ENCODE data around the gene FEM1A. TPM values are rescaled to one million over a fixed set of nuclear protein-coding genes. Genes with fewer than 3 reads are reported as not detected.
"Not testable (repeated sequence)": the region's sequence is repeated elsewhere in the genome, so short reads cannot be mapped to it uniquely, and the experiment has no call there.

FEM1A gene
- total and polyA plus RNA-seq, 8 donors = 1.7 to 14.2 (median 2.2) TPM

DNA sequence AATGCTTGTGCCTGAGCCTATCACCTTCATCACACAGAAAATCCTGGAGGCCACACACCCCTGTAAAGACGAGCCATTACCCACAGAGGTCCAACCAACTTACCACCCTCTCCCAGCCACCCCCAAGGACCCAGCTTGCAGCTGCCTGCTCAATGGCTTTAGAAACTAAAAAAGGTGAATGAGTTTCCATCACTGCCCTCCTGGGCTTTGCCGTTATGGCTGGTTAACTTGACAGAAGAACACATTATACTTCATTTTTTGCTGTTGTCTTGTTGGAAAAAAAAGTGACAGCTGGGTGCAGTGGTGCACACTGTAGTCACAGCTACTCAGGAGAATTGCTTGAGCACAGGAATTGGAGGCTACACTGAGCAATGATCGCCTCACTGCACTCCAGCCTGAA, 17.4 kb upstream of the FEM1A start:
- DNase-seq (no peak), ATAC-seq (no peak)
- H3K27me3 ChIP-seq = peaks cover 0 to 14% of the 10 kb centered on the region in 2 donors
- H3K27ac ChIP-seq = no peak overlapping the region
- H3K4me3 ChIP-seq = no peak overlapping the region
- intact Hi-C loops (cut with DNase I) = no loop called here
- H3K4me1 ChIP-seq = no peaks in the 10 kb centered on the region
- no peaks in the 10 kb centered on the region for H3K36me3 ChIP-seq
- no peaks in the 10 kb centered on the region for H3K9me3 ChIP-seq
- TF ChIP-seq, protein P1, sequence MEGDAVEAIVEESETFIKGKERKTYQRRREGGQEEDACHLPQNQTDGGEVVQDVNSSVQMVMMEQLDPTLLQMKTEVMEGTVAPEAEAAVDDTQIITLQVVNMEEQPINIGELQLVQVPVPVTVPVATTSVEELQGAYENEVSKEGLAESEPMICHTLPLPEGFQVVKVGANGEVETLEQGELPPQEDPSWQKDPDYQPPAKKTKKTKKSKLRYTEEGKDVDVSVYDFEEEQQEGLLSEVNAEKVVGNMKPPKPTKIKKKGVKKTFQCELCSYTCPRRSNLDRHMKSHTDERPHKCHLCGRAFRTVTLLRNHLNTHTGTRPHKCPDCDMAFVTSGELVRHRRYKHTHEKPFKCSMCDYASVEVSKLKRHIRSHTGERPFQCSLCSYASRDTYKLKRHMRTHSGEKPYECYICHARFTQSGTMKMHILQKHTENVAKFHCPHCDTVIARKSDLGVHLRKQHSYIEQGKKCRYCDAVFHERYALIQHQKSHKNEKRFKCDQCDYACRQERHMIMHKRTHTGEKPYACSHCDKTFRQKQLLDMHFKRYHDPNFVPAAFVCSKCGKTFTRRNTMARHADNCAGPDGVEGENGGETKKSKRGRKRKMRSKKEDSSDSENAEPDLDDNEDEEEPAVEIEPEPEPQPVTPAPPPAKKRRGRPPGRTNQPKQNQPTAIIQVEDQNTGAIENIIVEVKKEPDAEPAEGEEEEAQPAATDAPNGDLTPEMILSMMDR (IDR thresholded peaks at IDR 0.05) = no peak

DNA sequence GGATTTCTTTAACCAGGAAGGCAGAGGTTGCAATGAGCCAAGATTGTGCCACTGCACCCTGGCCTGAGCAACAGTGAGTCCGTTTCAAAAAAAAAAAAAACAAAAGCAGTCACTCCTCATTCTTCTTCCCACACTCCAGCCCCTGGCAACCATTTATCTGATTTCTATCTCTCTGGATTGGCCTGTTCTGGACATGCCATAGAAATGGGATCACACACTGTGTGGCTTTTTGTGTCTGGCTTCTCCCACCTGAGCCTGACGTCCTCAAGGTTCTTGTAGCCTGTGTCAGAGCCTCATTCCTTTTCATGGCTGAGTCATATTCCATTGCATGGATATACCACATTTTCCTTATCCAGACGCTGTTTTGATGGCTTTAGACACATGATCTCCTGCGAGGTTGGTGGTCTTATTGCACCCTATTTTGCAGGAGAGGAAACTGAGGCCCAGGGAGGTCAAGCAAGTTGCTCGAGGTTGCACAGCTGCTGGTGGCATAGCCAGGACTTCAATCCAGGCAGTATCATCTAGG, 15.8 kb upstream of the FEM1A start:
- peaks cover 0 to under 1% of the 10 kb centered on the region in 2 donors for H3K9me3 ChIP-seq

DNA sequence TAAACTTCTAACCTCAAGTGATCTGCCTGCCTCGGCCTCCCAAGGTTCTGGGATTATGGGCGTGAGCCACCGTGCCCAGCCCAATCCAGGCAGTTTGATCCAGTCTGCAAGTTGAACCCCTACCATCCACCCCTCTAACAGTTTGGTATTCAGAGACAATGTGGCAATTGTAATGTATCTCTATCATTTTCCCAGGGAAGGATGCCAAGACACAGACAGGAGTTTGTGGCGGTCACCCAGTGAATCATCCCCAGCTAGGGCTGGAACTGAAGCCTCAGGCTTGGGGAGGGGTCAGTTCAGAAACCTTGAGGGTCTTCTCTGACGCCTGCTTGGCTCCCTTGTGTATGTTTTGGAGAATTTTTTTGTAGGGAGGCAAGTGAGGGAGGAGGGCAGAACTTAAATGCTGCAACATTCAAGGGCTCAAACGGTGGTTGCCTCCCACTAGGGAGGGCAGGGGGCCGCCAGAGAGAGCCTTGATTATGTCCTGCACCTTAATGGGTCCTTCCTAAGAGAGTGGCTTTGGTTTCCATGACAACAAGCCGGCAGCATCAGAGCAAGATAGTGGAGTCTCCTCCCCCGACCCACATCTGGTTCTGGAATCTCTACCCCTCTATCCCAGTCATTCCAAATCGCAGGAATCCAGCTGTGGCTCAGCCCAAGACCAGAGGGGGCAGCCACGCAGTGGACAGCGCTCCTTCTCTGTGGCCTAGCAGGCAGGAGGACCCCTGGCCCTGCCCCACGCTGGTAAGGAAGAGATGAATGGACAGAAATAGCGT, 14.9 kb upstream of the FEM1A start:
- Histone ChIP-seq H3K27me3 (peaks cover 0 to 14% of the 10 kb centered on the region in 2 donors), H3K4me3 (no peak overlapping the region), H3K27ac (no peak overlapping the region), H3K4me1 (no peaks in the 10 kb centered on the region), H3K9me3 (peaks cover 0 to 5% of the 10 kb centered on the region in 2 donors), H3K36me3 (no peaks in the 10 kb centered on the region)
- intact Hi-C loops (cut with DNase I) = no loop called here
- DNase-seq = no peak
- TF ChIP-seq, protein P1 (IDR thresholded peaks at IDR 0.05) = no peak
- no peak for ATAC-seq

More for the DNA sequence above, 15.8 kb upstream of the FEM1A start:
- Histone ChIP-seq H3K27ac (no peak overlapping the region), H3K36me3 (no peaks in the 10 kb centered on the region), H3K4me1 (no peaks in the 10 kb centered on the region), H3K4me3 (no peak overlapping the region), H3K27me3 (peaks cover 0 to 14% of the 10 kb centered on the region in 2 donors)
- TF ChIP-seq, protein P1 (IDR thresholded peaks at IDR 0.05) = no peak
- DNase-seq = no peak
- ATAC-seq = no peak
- intact Hi-C loops (cut with DNase I) = no loop called here

DNA sequence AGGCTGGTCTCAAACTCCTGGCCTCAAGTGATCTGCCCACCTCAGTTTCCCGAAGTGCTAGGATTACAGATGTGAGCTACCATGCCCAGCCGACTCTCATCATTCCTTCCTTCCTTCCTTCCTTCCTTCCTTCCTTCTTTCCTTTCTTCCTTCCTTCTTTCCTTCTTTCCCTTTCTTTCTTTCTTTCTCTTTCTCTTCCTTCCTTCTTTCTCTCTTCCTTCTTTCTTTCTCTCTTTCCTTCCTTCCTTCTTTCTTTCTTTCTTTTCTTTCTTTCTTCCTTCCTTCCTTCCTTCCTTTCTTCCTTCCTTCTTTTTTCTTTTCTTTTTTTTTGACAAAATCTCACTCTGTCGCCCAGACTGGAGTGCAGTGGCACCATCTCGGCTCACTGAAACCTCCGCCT, 13.4 kb upstream of the FEM1A start:
- H3K36me3 ChIP-seq; H3K27ac ChIP-seq; H3K4me3 ChIP-seq; H3K9me3 ChIP-seq; DNase-seq; H3K4me1 ChIP-seq; intact Hi-C loops (cut with DNase I); ATAC-seq: not testable (repeated sequence)
- peaks cover 0 to 14% of the 10 kb centered on the region in 2 donors for H3K27me3 ChIP-seq

DNA sequence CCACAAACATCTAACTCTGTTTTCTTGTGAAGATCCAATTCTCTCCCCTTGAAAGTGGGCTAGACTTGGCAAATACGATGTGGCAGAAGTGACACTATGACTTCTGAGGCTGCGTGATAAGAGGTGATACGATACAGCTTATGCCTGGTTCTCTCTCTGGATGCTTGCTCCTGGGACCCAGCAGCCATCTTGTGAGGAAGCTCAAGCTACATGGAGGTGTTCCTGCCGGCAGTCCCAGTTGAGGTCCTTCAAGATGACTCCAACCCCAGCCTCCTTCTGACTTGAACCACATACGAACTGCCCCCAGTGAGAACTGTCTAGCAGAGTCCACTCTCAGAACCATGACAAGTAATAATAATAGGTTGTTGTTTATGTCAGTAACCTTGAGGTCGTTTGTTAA, 10.7 kb upstream of the FEM1A start:
- peaks cover 0 to 34% of the 10 kb centered on the region in 2 donors for H3K27me3 ChIP-seq
- no peak for ATAC-seq
- TF ChIP-seq, protein P1 (IDR thresholded peaks at IDR 0.05) = no peak
- H3K4me1 ChIP-seq = no peaks in the 10 kb centered on the region
- DNase-seq = no peak
- H3K4me3 ChIP-seq = no peak overlapping the region
- intact Hi-C loops (cut with DNase I) = no loop called here
- no peaks in the 10 kb centered on the region for H3K36me3 ChIP-seq
- H3K27ac ChIP-seq = no peak overlapping the region
- peaks cover 0 to 5% of the 10 kb centered on the region in 2 donors for H3K9me3 ChIP-seq

All from left lung (tissue), 10 donors.